HPDE6-E6E7 (cell line): ENCODE results near the gene OR51E1.

ENCODE experiments used
- DNase-seq: peaks from one replicate; pipeline ENCODE4 v3.0.0; 2011; ENCODE audit warnings: missing footprints; ENCODE audit errors: extremely low spot score

The OR51E1 gene

DNA sequence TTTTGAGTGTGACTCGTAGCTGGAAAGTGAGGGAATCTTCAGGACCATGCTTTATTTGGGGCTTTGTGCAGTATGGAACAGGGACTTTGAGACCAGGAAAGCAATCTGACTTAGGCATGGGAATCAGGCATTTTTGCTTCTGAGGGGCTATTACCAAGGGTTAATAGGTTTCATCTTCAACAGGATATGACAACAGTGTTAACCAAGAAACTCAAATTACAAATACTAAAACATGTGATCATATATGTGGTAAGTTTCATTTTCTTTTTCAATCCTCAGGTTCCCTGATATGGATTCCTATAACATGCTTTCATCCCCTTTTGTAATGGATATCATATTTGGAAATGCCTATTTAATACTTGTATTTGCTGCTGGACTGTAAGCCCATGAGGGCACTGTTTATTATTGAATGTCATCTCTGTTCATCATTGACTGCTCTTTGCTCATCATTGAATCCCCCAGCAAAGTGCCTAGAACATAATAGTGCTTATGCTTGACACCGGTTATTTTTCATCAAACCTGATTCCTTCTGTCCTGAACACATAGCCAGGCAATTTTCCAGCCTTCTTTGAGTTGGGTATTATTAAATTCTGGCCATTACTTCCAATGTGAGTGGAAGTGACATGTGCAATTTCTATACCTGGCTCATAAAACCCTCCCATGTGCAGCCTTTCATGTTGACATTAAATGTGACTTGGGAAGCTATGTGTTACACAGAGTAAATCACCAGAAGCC, 11.0 kb downstream of the OR51E1 start:
- DNase-seq, result no peak

DNA sequence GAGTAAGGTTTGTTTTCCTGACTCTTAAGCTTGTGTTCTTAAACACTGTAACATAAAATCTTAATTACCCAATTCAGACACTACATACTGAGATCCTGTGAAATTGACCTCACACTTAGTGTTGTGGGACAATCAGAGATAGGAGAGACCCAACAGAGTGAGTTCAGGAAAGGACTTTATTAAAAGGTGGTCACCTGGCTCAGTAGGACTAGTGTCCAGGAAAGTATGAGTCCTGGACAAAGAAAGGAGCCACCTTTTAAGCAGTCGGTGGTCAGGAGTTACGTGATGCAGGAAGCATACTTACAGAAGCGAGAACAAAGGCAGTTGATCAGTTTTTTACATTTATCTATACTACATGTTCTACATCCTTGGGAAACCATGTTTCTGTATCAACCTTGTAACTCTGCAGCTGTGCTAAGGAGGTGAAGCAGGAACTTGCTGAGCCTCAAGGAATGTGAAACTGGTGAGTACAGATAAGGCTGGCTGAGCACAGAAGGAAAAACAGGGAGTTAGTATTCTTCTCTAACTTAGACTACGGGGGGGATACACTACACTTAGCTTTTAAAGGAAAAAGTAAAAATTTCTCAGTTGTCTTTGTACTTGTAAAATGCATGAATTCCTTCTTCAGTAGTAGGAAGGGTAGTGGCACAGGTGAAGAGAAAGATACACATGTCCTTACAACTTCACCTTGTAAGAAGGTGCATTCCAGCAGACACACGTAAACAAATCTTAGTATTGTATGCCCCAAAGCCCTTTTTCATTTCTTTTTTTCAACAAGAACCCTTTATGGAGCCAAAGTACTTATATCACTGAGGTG, 15.1 kb downstream of the OR51E1 start:
- no peak for DNase-seq

GRCh38 chr11:4662876-4663275, 19.1 kb downstream of the OR51E1 start:
- DNase-seq, result no peak

GRCh38 chr11:4664183-4664582, 20.4 kb downstream of the OR51E1 start:
- DNase-seq, result no peak

DNA sequence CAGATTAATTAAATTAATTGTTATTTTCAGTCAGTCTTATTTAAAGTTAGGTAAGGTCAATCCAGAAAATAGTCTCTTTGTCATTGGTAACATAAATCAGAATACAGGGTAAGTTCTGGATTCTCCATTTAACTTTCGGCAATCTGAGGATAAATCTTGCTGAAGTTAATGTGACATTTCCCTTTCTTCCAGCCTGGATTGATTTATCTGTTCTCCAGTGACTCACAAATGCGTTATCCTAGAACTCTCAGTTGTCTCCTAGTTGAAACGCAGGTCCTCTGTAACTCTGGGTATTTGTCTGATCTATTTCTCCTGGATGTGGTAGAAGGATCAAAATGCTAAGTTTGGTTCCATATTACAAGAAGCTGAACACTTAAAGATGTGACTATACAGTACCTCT, 21.0 kb downstream of the OR51E1 start:
- no peak for DNase-seq

GRCh38 chr11:4665424-4665823, 21.6 kb downstream of the OR51E1 start:
- DNase-seq, result no peak

DNA sequence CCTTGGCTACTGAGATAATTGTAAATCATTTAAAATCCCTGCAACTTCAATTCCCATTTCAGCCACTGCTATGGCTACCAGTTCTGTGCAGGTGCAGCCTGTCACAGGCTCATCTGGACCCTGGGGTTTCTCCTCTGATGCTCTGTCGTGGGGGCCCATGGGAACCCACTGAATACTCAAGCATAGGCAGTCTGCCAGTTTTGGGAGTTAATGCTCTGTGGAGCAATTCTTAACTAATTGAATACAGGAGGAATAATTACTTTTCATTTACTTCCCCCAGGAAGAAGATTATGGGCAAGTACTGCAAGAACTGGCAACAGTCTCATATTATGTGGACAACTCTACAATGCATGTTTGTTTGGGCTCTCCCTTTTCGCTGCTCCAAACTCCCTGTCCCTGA, 28.0 kb downstream of the OR51E1 start:
- DNase-seq, result no peak

DNA sequence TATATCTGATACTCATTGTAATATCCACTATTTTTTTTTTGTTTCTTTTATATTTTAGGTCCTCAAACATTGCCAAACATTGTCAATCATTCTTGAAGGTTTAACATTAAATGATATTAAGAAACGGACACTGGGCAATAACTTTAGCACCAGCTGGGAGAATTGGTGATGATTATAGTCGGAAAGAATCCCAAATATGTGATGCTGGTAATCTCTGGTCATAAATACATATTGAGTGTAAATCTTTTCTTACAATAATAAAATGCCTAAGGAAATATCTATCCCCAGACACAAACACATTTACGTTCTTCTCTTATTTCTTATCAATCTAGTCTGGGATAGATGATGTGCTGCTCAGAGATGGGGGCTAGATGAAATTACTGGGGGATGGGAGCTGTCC, 28.7 kb downstream of the OR51E1 start:
- DNase-seq, result no peak

DNA sequence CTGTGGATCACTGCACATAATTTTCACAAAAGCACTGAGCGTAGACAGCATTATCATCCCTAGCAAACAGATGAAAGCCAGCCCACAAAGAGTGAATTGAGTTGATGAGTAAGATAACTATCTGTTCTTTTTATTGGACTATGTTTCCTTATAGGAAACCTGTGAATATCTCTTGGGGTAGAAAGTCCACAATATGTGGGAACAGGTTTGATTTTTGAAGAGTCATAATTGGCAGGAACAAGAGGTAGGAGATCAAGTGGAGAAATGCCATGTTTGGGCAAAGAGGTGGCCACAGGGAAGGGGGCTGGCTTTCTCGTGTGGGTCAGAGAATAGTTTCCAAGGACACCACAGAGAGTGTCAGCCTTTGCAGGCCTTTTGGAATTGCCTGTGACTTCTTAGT, 30.0 kb downstream of the OR51E1 start:
- no peak for DNase-seq

DNA sequence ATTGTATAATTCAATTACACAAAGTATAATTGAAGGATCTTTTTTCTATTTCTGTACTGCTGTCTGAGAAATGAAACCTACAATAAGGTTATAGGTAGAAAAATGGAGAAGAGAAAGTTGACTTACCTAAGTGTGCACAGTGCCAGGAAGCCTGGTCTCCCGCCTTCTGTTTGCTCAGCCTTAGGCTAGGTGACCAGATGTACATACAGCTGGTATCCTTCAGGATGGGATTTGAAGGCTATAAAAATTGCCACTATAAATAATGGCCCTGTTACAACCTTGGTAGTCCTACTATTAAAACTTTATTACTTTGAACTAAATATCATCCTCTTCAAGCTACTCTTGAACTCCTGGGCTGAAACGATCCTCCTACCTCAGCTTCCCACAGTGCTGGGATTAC, 34.2 kb downstream of the OR51E1 start:
- no peak for DNase-seq

DNA sequence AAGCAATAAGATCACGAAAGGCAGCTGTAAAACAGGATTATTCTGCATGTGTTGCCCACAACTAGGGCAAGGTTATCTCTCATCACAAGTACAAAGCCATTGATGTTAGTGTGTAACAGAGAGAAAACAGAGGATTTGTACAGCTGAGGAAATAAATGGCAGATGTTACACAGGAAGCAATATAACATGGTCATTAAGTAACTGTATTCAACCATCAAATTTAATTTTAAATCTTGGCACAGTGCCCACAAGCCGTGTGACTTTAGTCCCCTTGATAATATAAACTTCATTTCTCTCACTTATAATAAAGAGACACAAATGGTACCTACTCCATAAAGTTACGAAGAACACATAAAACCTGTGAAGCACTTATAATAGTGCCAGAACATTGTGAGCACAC, 36.6 kb downstream of the OR51E1 start:
- no peak for DNase-seq

GRCh38 chr11:4682623-4683419, 39.0 kb downstream of the OR51E1 start:
- DNase-seq, result peak; percentile 2

- DNase-seq, result no peak
Measured at GRCh38 chr11:4684631-4685285, 41.0 kb downstream of the OR51E1 start.

DNA sequence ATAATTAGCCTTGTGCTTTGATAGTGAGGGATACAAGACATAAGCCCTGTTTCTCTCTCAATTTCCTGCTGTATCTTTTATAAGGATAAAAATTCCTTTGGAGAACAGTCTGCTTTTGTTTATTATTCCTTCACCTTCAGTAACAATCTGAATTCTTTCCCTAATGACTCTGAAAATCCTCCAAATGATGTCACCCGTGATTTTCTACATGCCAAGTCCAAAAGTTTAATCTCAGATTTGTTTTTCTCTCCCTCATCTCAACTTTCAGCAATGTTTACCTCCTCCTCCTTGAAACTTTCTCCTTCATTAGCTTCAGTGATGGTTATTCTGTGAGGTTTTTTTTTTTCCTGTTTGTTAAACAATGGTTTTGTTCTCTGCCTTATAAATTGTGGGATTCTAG, 51.7 kb downstream of the OR51E1 start:
- no peak for DNase-seq

GRCh38 chr11:4697585-4697984, 53.8 kb downstream of the OR51E1 start, which contains the start of gene OR51E2:
OR51E2 (minus strand) TSS chr11:4697853; CDS start chr11:4682711, 15,142 bp downstream.
- no peak for DNase-seq

DNA sequence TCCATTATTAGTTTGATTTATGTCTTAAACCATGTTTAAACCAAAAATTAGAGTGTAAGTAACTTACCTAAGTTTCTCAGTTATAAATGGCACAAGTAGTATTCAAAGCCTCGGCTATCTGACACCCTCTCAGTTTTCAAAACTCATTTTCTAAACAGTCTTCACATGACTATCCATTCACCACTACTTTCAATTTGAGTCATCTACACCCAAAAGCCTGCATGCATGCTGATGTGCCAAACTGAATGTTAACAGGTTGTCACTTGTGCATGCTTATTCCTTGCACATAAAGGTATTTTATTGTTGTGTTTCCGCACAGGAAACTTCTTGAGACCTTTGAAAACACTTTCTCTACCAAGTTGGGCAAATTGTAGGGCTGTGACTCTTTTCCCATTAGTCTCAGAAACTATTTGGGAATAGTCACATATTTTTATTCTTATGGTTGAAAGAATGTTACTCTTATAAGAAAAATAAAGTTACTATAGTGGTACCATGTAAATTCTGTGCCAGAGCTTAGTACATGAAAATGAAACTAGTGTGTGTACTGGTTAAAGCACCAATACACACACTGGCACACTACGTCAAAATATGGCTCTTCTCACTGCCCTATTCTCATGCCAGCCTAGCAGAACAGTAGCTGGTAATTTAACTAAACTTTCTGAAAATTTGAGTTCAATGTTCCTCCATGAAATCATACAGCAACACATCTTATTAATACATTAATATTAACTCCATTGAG, 56.1 kb downstream of the OR51E1 start:
- DNase-seq, result no peak

GRCh38 chr11:4700436-4700820, 56.6 kb downstream of the OR51E1 start:
- no peak for DNase-seq

DNA sequence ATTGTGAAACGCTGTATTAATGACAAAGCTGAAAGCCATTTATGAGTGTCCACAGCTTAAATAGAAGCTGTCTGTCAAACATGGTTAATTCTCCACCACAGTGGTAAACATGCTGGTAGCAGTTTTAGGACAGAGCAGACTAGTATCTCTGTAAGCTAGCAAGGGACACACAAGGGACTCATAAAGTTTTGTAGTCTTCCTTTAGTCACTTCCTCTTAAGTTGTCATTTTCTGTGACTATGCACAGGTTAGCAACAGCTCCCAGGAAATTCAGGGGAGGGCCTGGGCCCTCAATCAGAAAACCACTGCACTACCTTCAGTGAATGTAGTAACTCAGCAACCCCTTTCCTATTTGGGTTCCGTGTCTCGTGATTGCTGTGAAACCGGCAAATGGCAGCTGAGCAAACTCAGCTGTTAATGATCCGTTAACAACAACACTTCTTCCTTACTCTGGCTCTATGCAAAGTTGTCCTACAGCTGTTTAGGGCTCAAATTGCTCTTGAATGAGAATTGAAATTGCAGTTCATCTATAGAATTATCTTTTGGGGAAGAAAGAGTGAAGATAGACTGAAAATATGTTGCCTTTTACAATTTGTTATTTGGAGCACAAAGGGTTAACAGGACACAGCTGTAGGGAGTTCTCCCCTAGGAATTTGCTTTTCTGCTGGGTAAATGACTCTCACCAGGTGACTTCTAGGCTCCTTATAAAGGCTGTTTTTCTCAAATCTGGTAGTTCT, 60.4 kb downstream of the OR51E1 start, which contains the start of gene MMP26:
MMP26 (plus strand) TSS at position 731 of the 736 bp plus-strand sequence.
- DNase-seq, result no peak

GRCh38 chr11:4704790-4705334, 61.1 kb downstream of the OR51E1 start:
- DNase-seq, result no peak
